ENCODE measurements around the gene SCN4B. TPM values are rescaled to one million over a fixed set of nuclear protein-coding genes. Genes with fewer than 3 reads are reported as not detected.

The SCN4B gene, protein sequence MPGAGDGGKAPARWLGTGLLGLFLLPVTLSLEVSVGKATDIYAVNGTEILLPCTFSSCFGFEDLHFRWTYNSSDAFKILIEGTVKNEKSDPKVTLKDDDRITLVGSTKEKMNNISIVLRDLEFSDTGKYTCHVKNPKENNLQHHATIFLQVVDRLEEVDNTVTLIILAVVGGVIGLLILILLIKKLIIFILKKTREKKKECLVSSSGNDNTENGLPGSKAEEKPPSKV
- total RNA-seq, result 1 to 10 TPM in 2 of 4 donors, under 1 TPM in 2; 0.35 to 8.3 (median 1.4) TPM

GRCh38 chr11:118152552-118153471 is at the start of gene SCN4B:
Gene SCN4B (minus strand): TSS chr11:118152823. CDS start chr11:118152673, 150 bp downstream.
- Histone ChIP-seq H3K9me3 (no peaks in the 10 kb centered on the region), H3K36me3 (no peaks in the 10 kb centered on the region), H3K4me3 (peak within 1 kb of the TSS; percentile 17 to 58 (median 46)), H3K27ac (no peak within 1 kb of the TSS), H3K27me3 (peaks cover 0 to 31% of the 10 kb centered on the region in 2 donors), H3K4me1 (peaks cover 0 to 24% (median 0%) of the 10 kb centered on the region in 4 donors)
- peak in 2 of 3 donors; percentile 55 to 68 for DNase-seq
- TF ChIP-seq CTCF (IDR thresholded peaks at IDR 0.05) (no peak), POLR2A (IDR thresholded peaks at IDR 0.05) (no peak)

GRCh38 chr11:118201966-118202365 is 49.3 kb upstream of the SCN4B start:
- H3K4me1 ChIP-seq, result peaks cover 0 to 37% (median 0%) of the 10 kb centered on the region in 4 donors
- H3K36me3 ChIP-seq, result no peaks in the 10 kb centered on the region
- no peak overlapping the region for H3K4me3 ChIP-seq
- H3K9me3 ChIP-seq, result no peaks in the 10 kb centered on the region
- TF ChIP-seq POLR2A (IDR thresholded peaks at IDR 0.05) (no peak), CTCF (IDR thresholded peaks at IDR 0.05) (no peak)
- H3K27me3 ChIP-seq, result no peaks in the 10 kb centered on the region
- no peak for DNase-seq
- peak overlapping the region in 3 of 4 donors; percentile 47 to 82 (median 65) for H3K27ac ChIP-seq

DNA sequence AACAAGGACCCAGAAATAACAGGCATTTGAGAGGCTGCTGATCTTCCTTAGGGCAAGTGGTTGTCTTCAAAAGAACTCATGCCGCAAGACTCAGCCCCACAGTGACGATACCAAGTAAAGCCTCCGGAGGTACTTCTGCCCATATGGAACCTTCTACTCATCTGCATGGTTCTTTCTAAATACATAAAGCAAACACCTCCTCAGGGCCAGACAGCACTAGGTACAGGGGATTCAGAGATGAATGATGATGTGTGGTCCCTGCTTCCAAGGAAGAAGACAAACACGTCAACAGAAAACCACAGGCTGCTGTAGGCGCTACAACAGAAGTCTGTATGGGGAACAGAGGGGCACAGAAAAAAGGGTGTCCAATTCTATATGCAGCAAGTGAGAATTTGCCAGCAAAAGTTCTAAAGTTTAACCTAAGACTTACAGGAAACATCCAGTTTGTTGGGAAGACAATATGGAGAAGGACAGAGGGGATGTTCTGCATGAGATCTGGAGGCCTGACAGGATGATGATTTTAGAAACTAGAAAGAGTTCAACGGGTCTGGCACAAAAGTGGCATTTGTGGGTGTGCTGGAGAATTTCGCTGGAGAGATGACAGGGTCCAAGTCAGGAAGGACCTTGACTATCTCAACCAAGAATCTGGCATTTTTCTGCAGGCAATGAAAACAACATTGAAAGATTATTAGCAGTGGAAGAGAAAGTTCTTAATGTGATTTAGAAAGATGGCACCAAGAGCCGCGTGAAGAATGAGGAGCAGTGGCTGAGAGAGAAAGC is 48.5 kb upstream of the SCN4B start:
- Histone ChIP-seq H3K27ac (peak overlapping the region in 1 of 4 donors; percentile 47), H3K36me3 (no peaks in the 10 kb centered on the region), H3K27me3 (no peaks in the 10 kb centered on the region), H3K4me3 (no peak overlapping the region), H3K4me1 (peaks cover 0 to 37% (median 0%) of the 10 kb centered on the region in 4 donors), H3K9me3 (no peaks in the 10 kb centered on the region)
- no peak for TF ChIP-seq POLR2A (IDR thresholded peaks at IDR 0.05)
- TF ChIP-seq CTCF (IDR thresholded peaks at IDR 0.05), result no peak
- no peak for DNase-seq

DNA sequence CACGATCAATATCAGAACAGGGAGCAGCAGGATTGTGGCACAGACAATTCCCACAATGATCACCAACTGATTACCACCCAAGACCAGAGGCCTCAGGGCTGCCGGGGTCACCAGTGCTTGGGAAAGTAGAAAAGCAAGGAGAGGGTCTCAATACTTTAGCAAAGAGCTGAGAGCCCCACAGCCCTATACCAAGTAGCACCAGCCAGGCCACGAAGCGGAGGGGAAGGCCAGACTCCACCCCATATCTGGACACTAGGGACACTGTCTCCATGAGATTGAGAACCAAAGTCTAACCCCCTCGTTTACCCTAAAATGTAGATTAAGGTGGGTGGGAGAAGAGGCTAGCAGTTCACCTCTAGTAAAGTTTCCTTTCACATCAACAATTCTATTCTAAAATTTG is 47.9 kb upstream of the SCN4B start:
- no peak for DNase-seq
- Histone ChIP-seq H3K27ac (peak overlapping the region in 2 of 4 donors; percentile 9 to 47), H3K9me3 (no peaks in the 10 kb centered on the region), H3K36me3 (no peaks in the 10 kb centered on the region), H3K4me3 (no peak overlapping the region), H3K27me3 (no peaks in the 10 kb centered on the region), H3K4me1 (peaks cover 0 to 40% (median 0%) of the 10 kb centered on the region in 4 donors)
- TF ChIP-seq CTCF (IDR thresholded peaks at IDR 0.05), result no peak
- no peak for TF ChIP-seq POLR2A (IDR thresholded peaks at IDR 0.05)

- peaks cover 0 to 47% (median 0%) of the 10 kb centered on the region in 4 donors for H3K4me1 ChIP-seq
- no peaks in the 10 kb centered on the region for H3K36me3 ChIP-seq
- no peak for DNase-seq
- TF ChIP-seq POLR2A (IDR thresholded peaks at IDR 0.05) (no peak), CTCF (IDR thresholded peaks at IDR 0.05) (no peak)
- H3K9me3 ChIP-seq, result no peaks in the 10 kb centered on the region
- H3K27ac ChIP-seq, result no peak overlapping the region
- H3K27me3 ChIP-seq, result no peaks in the 10 kb centered on the region
- H3K4me3 ChIP-seq, result no peak overlapping the region
Observed at GRCh38 chr11:118199135-118199534, 46.5 kb upstream of the SCN4B start.

Measured in Peyer's patch (tissue), 4 donors.